ENCODE measurements around the gene DRC7. TPM values are rescaled to one million over a fixed set of nuclear protein-coding genes. Genes with fewer than 3 reads are reported as not detected.

DRC7 gene
- polyA plus RNA-seq, 1 of the 3 experiments (the other 2 are of a cell fraction) = 0.58 TPM

GRCh38 chr16:57755061-57755684, 60.6 kb downstream of the DRC7 start:
- CTCF ChIA-PET = interaction anchor here (0.8 to 4.8 kb wide), 4 partner anchors 19 to 259 kb away, joined by 3 to 57 read pairs (median 4); partner anchors contain the start of gene USB1
- H3K9me3 ChIP-seq = no peaks in the 10 kb centered on the region
- no peak overlapping the region for H3K27ac ChIP-seq (ENCODE audit: low read depth in 2 of 2, low read length in 1 of 2)
- H3F3A ChIP-seq (replicated peaks; ENCODE audit: insufficient read depth) = peaks cover 6% of the 10 kb centered on the region
- H3K4me2 ChIP-seq = no peak overlapping the region
- no peak for DNase-seq
- H3K27me3 ChIP-seq (ENCODE audit: insufficient read depth) = no peaks in the 10 kb centered on the region
- H4K20me1 ChIP-seq (ENCODE audit: insufficient read depth) = 0 out of 2 replicates have a peak, but pooled peaks cover 2% of the 10 kb centered on the region
- no peaks in the 10 kb centered on the region for H3K9me2 ChIP-seq
- TF ChIP-seq CTCF (IDR thresholded peaks at IDR 0.05) (0 out of 2 replicates have a peak, but pooled peaks have one; percentile 14), POLR2AphosphoS5 (IDR thresholded peaks at IDR 0.05; ENCODE audit: low read depth, low read length) (no peak), SMC3 (IDR thresholded peaks at IDR 0.05; ENCODE audit: low read depth, low read length) (no peak)
- 86% methylated on average over 9 of the region's 24 CpGs for WGBS (ENCODE audit: low lambda C conversion rate)
- POLR2A ChIA-PET = interaction anchor here (0.9 kb wide), 1 partner anchor 20 kb away, joined by 3 read pairs; no protein-coding TSS in a partner anchor
- no peak overlapping the region for H2AFZ ChIP-seq (ENCODE audit: low read depth)
- no peak overlapping the region for H3K4me3 ChIP-seq (ENCODE audit: low read depth in 2 of 2, low read length in 1 of 2)
- no peaks in the 10 kb centered on the region for H3K4me1 ChIP-seq (ENCODE audit: control insufficient read depth in 1 of 2, insufficient read depth in 2 of 2, low read depth in 1 of 2, low read length in 1 of 2)
- H3K9ac ChIP-seq = no peak overlapping the region
- H3K79me2 ChIP-seq (ENCODE audit: insufficient read depth) = no peaks in the 10 kb centered on the region
- peaks cover 0 to 56% of the 10 kb centered on the region in 2 experiments for H3K36me3 ChIP-seq (replicated peaks in 1 of 2; ENCODE audit: control insufficient read depth in 1 of 2, insufficient read depth in 2 of 2, low read length in 1 of 2)

DNA sequence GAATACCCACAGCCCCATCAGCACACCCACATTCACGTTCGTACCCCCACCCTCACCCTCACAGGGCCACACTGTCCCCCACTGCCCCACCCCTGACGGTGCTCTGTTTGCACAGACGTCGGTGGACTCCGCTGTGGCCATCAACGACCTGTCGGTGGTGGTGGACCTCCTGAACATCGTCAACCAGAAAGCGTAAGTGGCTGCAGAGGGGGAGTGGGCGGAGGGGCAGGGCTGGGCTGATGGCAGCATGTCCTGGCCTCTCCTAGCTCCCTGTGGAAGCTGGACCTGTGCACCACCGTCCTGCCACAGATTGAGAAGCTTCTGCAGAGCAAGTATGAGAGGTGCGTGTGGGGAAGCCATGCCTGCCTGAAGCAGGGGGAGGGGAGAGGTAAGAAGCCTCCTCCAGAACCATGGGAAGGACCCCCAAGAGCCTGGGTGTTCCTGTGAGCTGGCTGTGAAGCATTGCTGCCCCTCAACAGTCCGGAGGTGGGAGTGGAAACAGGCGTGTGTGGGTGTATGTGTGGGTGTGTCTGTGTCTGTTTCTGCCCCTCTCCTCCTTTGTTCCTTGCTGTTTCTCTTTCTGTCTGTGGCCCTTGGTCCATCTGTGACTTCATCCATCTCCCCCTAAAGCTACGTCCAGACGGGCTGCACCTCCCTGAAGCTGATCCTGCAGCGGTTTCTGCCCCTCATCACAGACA, 61.3 kb downstream of the DRC7 start:
- no peak overlapping the region for H3K4me3 ChIP-seq (ENCODE audit: low read depth in 2 of 2, low read length in 1 of 2)
- POLR2A ChIA-PET = no interaction called here
- peaks cover 0 to 60% of the 10 kb centered on the region in 2 experiments for H3K36me3 ChIP-seq (replicated peaks in 1 of 2; ENCODE audit: control insufficient read depth in 1 of 2, insufficient read depth in 2 of 2, low read length in 1 of 2)
- DNase-seq = no peak
- no peak overlapping the region for H2AFZ ChIP-seq (ENCODE audit: low read depth)
- H3K4me1 ChIP-seq (ENCODE audit: control insufficient read depth in 1 of 2, insufficient read depth in 2 of 2, low read depth in 1 of 2, low read length in 1 of 2) = no peaks in the 10 kb centered on the region
- no peak overlapping the region for H3K4me2 ChIP-seq
- peaks cover 6% of the 10 kb centered on the region for H3F3A ChIP-seq (replicated peaks; ENCODE audit: insufficient read depth)
- H3K27ac ChIP-seq (ENCODE audit: low read depth in 2 of 2, low read length in 1 of 2) = no peak overlapping the region
- no peaks in the 10 kb centered on the region for H3K79me2 ChIP-seq (ENCODE audit: insufficient read depth)
- CTCF ChIA-PET = interaction anchor here (0.7 to 4.8 kb wide), 21 partner anchors 7 to 258 kb away, joined by 3 to 57 read pairs (median 5); partner anchors contain the start of gene USB1
- 0 out of 2 replicates have a peak, but pooled peaks cover 2% of the 10 kb centered on the region for H4K20me1 ChIP-seq (ENCODE audit: insufficient read depth)
- no peak overlapping the region for H3K9ac ChIP-seq
- no peaks in the 10 kb centered on the region for H3K9me2 ChIP-seq
- WGBS (ENCODE audit: low lambda C conversion rate) = 91% methylated on average over 18 of the region's 18 CpGs
- no peaks in the 10 kb centered on the region for H3K9me3 ChIP-seq
- no peaks in the 10 kb centered on the region for H3K27me3 ChIP-seq (ENCODE audit: insufficient read depth)
- TF ChIP-seq SMC3 (IDR thresholded peaks at IDR 0.05; ENCODE audit: low read depth, low read length) (no peak), CTCF (IDR thresholded peaks at IDR 0.05) (no peak), NFIC (IDR thresholded peaks at IDR 0.05; ENCODE audit: borderline replicate concordance) (no peak), TEAD4 (IDR thresholded peaks at IDR 0.05; ENCODE audit: borderline replicate concordance, insufficient read depth) (no peak), YY1 (IDR thresholded peaks at IDR 0.05; ENCODE audit: low read depth) (no peak), RCOR1 (IDR thresholded peaks at IDR 0.05; ENCODE audit: low read length) (no peak), RXRA (IDR thresholded peaks at IDR 0.05; ENCODE audit: borderline replicate concordance, low read depth) (no peak), SIN3A (IDR thresholded peaks at IDR 0.05; ENCODE audit: borderline replicate concordance, low read depth, low read length) (no peak), FOXM1 (IDR thresholded peaks at IDR 0.05; ENCODE audit: low read depth) (no peak), CHD2 (IDR thresholded peaks at IDR 0.05; ENCODE audit: low read length, partially characterized antibody) (no peak)
- TF ChIP-seq, protein P1, sequence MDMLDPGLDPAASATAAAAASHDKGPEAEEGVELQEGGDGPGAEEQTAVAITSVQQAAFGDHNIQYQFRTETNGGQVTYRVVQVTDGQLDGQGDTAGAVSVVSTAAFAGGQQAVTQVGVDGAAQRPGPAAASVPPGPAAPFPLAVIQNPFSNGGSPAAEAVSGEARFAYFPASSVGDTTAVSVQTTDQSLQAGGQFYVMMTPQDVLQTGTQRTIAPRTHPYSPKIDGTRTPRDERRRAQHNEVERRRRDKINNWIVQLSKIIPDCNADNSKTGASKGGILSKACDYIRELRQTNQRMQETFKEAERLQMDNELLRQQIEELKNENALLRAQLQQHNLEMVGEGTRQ (IDR thresholded peaks at IDR 0.05; ENCODE audit: borderline replicate concordance, low read depth, low read length) = no peak
